H9 (cell line): Measurements from ENCODE around the gene ZNF423. TPM values are rescaled to one million over a fixed set of nuclear protein-coding genes. Genes with fewer than 3 reads are reported as not detected.

Experiments used
- DNase-seq: peaks from one replicate; pipeline ENCODE4 v3.0.0-alpha.2; 2017
- H2AFZ ChIP-seq: one replicate; pipeline ENCODE4 v1.6.1; 2013; ENCODE audit warnings: mild to moderate bottlenecking, low read length, control low read depth, moderate library complexity
- H2AK5ac ChIP-seq: 2 replicates; pipeline ENCODE4 v1.6.1; 2013; ENCODE audit warnings: low read length, control low read depth, mixed read lengths; ENCODE audit not compliant: insufficient read length
- H2BK120ac ChIP-seq: one replicate; pipeline ENCODE4 v1.6.1; 2013; ENCODE audit warnings: low read depth, mild to moderate bottlenecking, low read length, control low read depth, inconsistent platforms; ENCODE audit not compliant: poor library complexity, severe bottlenecking
- H2BK12ac ChIP-seq: 2 replicates; pipeline ENCODE4 v1.6.1; 2013; ENCODE audit warnings: low read length, control low read depth, mixed read lengths, low read depth; ENCODE audit not compliant: insufficient read length
- H2BK15ac ChIP-seq: 2 replicates; pipeline ENCODE4 v1.6.1; 2013; ENCODE audit warnings: low read depth, low read length, control low read depth
- H2BK20ac ChIP-seq: one replicate; pipeline ENCODE4 v1.6.1; 2013; ENCODE audit warnings: low read depth, mild to moderate bottlenecking, low read length, control low read depth, inconsistent platforms; ENCODE audit not compliant: poor library complexity, severe bottlenecking
- H2BK5ac ChIP-seq: 2 replicates; pipeline ENCODE4 v1.6.1; 2013; ENCODE audit warnings: low read length, control low read depth, mixed read lengths; ENCODE audit not compliant: insufficient read length
- H3K14ac ChIP-seq: 2 replicates; pipeline ENCODE4 v1.6.1; 2013; ENCODE audit warnings: low read length, control low read depth; ENCODE audit not compliant: insufficient read depth
- H3K18ac ChIP-seq: 2 replicates; pipeline ENCODE4 v1.6.1; 2013; ENCODE audit warnings: low read depth, mild to moderate bottlenecking, mixed read lengths, low read length, control low read depth; ENCODE audit not compliant: insufficient read length
- H3K23ac ChIP-seq: 2 replicates; pipeline ENCODE4 v1.6.1; 2013; ENCODE audit warnings: low read length, control low read depth, mixed read lengths, low read depth; ENCODE audit not compliant: insufficient read length
- H3K23me2 ChIP-seq: 2 replicates; pipeline ENCODE4 v1.6.1; 2013; ENCODE audit warnings: low read depth, mild to moderate bottlenecking, mixed read lengths, low read length, control low read depth; ENCODE audit not compliant: insufficient read length, poor library complexity, severe bottlenecking
- H3K27ac ChIP-seq: 2 replicates; pipeline ENCODE4 v1.5.1; 2013; ENCODE audit warnings: low read length, control low read depth, mixed read lengths, low read depth; ENCODE audit not compliant: insufficient read length
- H3K27me3 ChIP-seq: 2 replicates; pipeline ENCODE4 v1.6.1; 2013; ENCODE audit warnings: low read length, control low read depth, inconsistent platforms; ENCODE audit not compliant: insufficient read depth
- H3K4ac ChIP-seq: 2 replicates; pipeline ENCODE4 v1.6.1; 2013; ENCODE audit warnings: low read depth, mild to moderate bottlenecking, control low read depth, inconsistent platforms, low read length, moderate library complexity
- H3K4me1 ChIP-seq: 2 replicates; pipeline ENCODE4 v1.6.1; 2013; ENCODE audit warnings: low read length, control low read depth, inconsistent platforms; ENCODE audit not compliant: insufficient read depth
- H3K4me2 ChIP-seq: 2 replicates; pipeline ENCODE4 v1.6.1; 2013; ENCODE audit warnings: low read length, control low read depth, mixed read lengths; ENCODE audit not compliant: insufficient read length, insufficient read depth
- H3K56ac ChIP-seq: 2 replicates; pipeline ENCODE4 v1.6.1; 2013; ENCODE audit warnings: low read depth, mild to moderate bottlenecking, mixed read lengths, low read length, control low read depth; ENCODE audit not compliant: insufficient read length
- H3K79me1 ChIP-seq: 2 replicates; pipeline ENCODE4 v1.6.1; 2013; ENCODE audit warnings: low read depth, mild to moderate bottlenecking, moderate library complexity, low read length, control low read depth, inconsistent platforms; ENCODE audit not compliant: insufficient read depth, poor library complexity, severe bottlenecking
- H3K79me2 ChIP-seq: 2 replicates; pipeline ENCODE4 v1.6.1; 2013; ENCODE audit warnings: low read length, control low read depth, inconsistent platforms; ENCODE audit not compliant: insufficient read depth
- H3K9ac ChIP-seq: 2 replicates; pipeline ENCODE4 v1.6.1; 2013; ENCODE audit warnings: low read length, control low read depth, mixed read lengths; ENCODE audit not compliant: insufficient read length; ENCODE audit errors: extremely low read depth
- H3K9me3 ChIP-seq: one replicate; pipeline ENCODE4 v1.6.1; 2013; ENCODE audit warnings: low read depth, low read length, inconsistent platforms; ENCODE audit not compliant: control insufficient read depth
- H3T11ph ChIP-seq: one replicate; pipeline ENCODE4 v1.6.1; 2013; ENCODE audit warnings: mild to moderate bottlenecking, low read length, control low read depth, inconsistent platforms
- H4K20me1 ChIP-seq: one replicate; pipeline ENCODE4 v1.6.1; 2013; ENCODE audit not compliant: control insufficient read depth, insufficient read length, insufficient read depth
- H4K5ac ChIP-seq: 2 replicates; pipeline ENCODE4 v1.6.1; 2013; ENCODE audit warnings: low read depth, mild to moderate bottlenecking, mixed read lengths, low read length, control low read depth; ENCODE audit not compliant: insufficient read length
- H4K8ac ChIP-seq: replicated peaks from 2 replicates; pipeline ENCODE4 v1.6.1; 2013; ENCODE audit warnings: low read length, control low read depth, mixed read lengths, low read depth; ENCODE audit not compliant: insufficient read length
- H4K91ac ChIP-seq: 2 replicates; pipeline ENCODE4 v1.6.1; 2013; ENCODE audit warnings: low read depth, mild to moderate bottlenecking, moderate library complexity, mixed read lengths, low read length, control low read depth; ENCODE audit not compliant: insufficient read length
- H3K27ac Mint-ChIP-seq, 3 experiments: 2 replicates in 2 of 3; 3 replicates in 1 of 3; pipeline ENCODE4 v1.8.0; 2020 to 2021; ENCODE audit warnings: mixed read lengths in 3 of 3, mild to moderate bottlenecking in 1 of 3, moderate library complexity in 1 of 3
- H3K27me3 Mint-ChIP-seq: 2 replicates; pipeline ENCODE4 v1.8.0; 2021; ENCODE audit warnings: low read depth, mild to moderate bottlenecking, moderate library complexity, mixed read lengths
- H3K36me3 Mint-ChIP-seq, 3 experiments: 2 replicates in 2 of 3; 3 replicates in 1 of 3; pipeline ENCODE4 v1.8.0; 2020 to 2021; ENCODE audit warnings: low read depth in 3 of 3, mixed read lengths in 3 of 3; ENCODE audit not compliant: insufficient read depth in 1 of 3
- H3K4me1 Mint-ChIP-seq, 2 experiments: 2 replicates each; pipeline ENCODE4 v1.8.0; 2020; ENCODE audit warnings: mixed read lengths in 2 of 2
- H3K4me3 Mint-ChIP-seq, 2 experiments: 2 replicates in 1 of 2; 3 replicates in 1 of 2; pipeline ENCODE4 v1.8.0; 2020 to 2021; ENCODE audit warnings: mild to moderate bottlenecking in 2 of 2, mixed read lengths in 2 of 2, moderate library complexity in 1 of 2
- H3K9me3 Mint-ChIP-seq, 2 experiments: 2 replicates in 1 of 2; 3 replicates in 1 of 2; pipeline ENCODE4 v1.8.0; 2020; ENCODE audit warnings: mild to moderate bottlenecking in 2 of 2, mixed read lengths in 2 of 2, moderate library complexity in 1 of 2
- CTCF ChIP-seq: fragments of 200-600 bp; sonication (generic); conservative IDR thresholded peaks from 3 replicates; pipeline ENCODE4 v1.8.0; 2021; ENCODE audit warnings: antibody characterized with exemption, mild to moderate bottlenecking
- WGBS: extraction: QIAGEN DNeasy Blood & Tissue Kit; methylation state at CpG from one replicate; pipeline ENCODE4 v1.1.7; 2013; ENCODE audit warnings: missing lambda C conversion rate, low lambda C conversion rate, mixed read lengths; ENCODE audit not compliant: insufficient read length; ENCODE audit errors: extremely low coverage; 5-methylcytosine and 5-hydroxymethylcytosine counted together
- total RNA-seq: library from RNA; stranded (reverse); gene quantifications from 2 replicates; pipeline ENCODE4 v1.2.1, GENCODE V29; 2021

Gene ZNF423
- total RNA-seq, 1 experiment from 2014 or later = 51.5 TPM

DNA sequence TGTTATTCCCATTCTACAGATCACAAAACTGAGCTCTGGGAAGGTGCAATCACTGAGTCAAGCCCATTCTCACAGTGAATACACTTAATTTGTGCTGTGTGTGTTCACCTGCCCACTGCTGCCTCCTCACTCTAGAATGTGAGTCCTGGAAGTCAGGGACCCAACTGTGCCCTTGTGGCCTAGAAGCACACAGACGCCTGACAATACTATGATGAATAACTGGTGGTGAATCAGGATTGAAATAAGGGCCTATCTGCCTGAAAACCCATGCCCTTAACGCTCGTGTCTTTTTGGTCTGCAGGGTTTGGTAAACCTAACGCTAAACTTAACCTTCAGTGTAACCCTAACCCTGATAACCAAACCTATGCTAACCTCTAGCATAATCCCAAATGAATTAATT, 80.3 kb downstream of the ZNF423 start:
- Histone ChIP-seq H4K20me1 (no peaks in the 10 kb centered on the region), H3K4me1 (peaks cover 23% of the 10 kb centered on the region; the same call in 1 of the 2 replicates), H3K9ac (no peak overlapping the region), H3K4ac (no peak overlapping the region), H3T11ph (no peak overlapping the region), H3K27ac (peak overlapping the region; percentile 18), H3K23ac (no peak overlapping the region), H3K4me2 (peak overlapping the region; percentile 4), H4K5ac (no peak overlapping the region), H2BK15ac (no peak overlapping the region), H4K91ac (no peak overlapping the region), H3K79me1 (no peaks in the 10 kb centered on the region), H2AFZ (no peak overlapping the region), H2BK20ac (no peak overlapping the region), H3K23me2 (no peaks in the 10 kb centered on the region), H3K56ac (no peak overlapping the region), H3K14ac (no peak overlapping the region), H4K8ac (no peak overlapping the region), H2BK120ac (no peak overlapping the region), H3K9me3 (no peaks in the 10 kb centered on the region), H3K27me3 (no peaks in the 10 kb centered on the region), H3K18ac (peak overlapping the region; percentile 16), H2BK12ac (peak overlapping the region; percentile 30), H2BK5ac (no peak overlapping the region), H2AK5ac (no peak overlapping the region), H3K79me2 (peaks cover 2% of the 10 kb centered on the region; the same call in 1 of the 2 replicates)
- peak overlapping the region; percentile 41 to 84 (median 59); a peak in 6 of 7 replicates for H3K27ac Mint-ChIP-seq
- no peaks in the 10 kb centered on the region for H3K9me3 Mint-ChIP-seq
- H3K4me1 Mint-ChIP-seq = peaks cover 24 to 27% of the 10 kb centered on the region in 2 experiments
- no peak for DNase-seq
- H3K27me3 Mint-ChIP-seq = no peaks in the 10 kb centered on the region
- no peak for TF ChIP-seq CTCF
- WGBS = no CpG with 5 or more reads among the region's 4 CpGs
- peaks cover 0 to 9% (median 3%) of the 10 kb centered on the region in 3 experiments; a peak in 3 of 7 replicates for H3K36me3 Mint-ChIP-seq
- no peak overlapping the region; a peak in 1 of 5 replicates for H3K4me3 Mint-ChIP-seq
